ENCODE results near the gene NDUFS8. TPM values are rescaled to one million over a fixed set of nuclear protein-coding genes. Genes with fewer than 3 reads are reported as not detected.

NDUFS8 gene
- polyA plus RNA-seq, 1 donor, result 70.6 TPM

GRCh38 chr11:68077617-68078582, 47.4 kb downstream of the NDUFS8 start:
- no peak for DNase-seq

GRCh38 chr11:68080860-68081259, 50.4 kb downstream of the NDUFS8 start:
- no peak for DNase-seq

GRCh38 chr11:68081691-68082090, 51.2 kb downstream of the NDUFS8 start:
- DNase-seq, result no peak

GRCh38 chr11:68082481-68082880, 52.0 kb downstream of the NDUFS8 start:
- DNase-seq, result no peak

GRCh38 chr11:68083517-68083916, 53.0 kb downstream of the NDUFS8 start:
- DNase-seq, result no peak

Other genes with a start within 250 kb of the NDUFS8 start
- 9.0 TPM for gene UNC93B1, start 26.6 kb upstream of the NDUFS8 start, polyA plus RNA-seq (ENCODE audit: insufficient read length)
- 2.4 TPM for gene ALDH3B1, start 20.4 kb upstream of the NDUFS8 start, polyA plus RNA-seq (ENCODE audit: insufficient read length)
- gene TCIRG1, start 8.3 kb downstream of the NDUFS8 start, polyA plus RNA-seq (ENCODE audit: insufficient read length), result 16.7 TPM
- 62.2 TPM for gene CHKA, start 90.7 kb downstream of the NDUFS8 start, polyA plus RNA-seq (ENCODE audit: insufficient read length)
- gene KMT5B, start 182.6 kb downstream of the NDUFS8 start, polyA plus RNA-seq (ENCODE audit: insufficient read length), result 93.1 TPM
- 24.7 TPM for gene C11orf24, start 241.3 kb downstream of the NDUFS8 start, polyA plus RNA-seq (ENCODE audit: insufficient read length)